HuH-7.5 (cell line): ENCODE data around the gene TNFAIP2.

ENCODE experiments used
- DNase-seq: peaks from one replicate; pipeline ENCODE4 v3.0.0; 2011; ENCODE audit warnings: low spot score

Gene TNFAIP2

GRCh38 chr14:103093856-103094405 lies 29.3 kb upstream of the TNFAIP2 start:
- DNase-seq = no peak

- DNase-seq = no peak
These were observed 28.7 kb upstream of the TNFAIP2 start, which contains the start of gene EXOC3L4 for GRCh38 chr14:103094406-103095209. EXOC3L4 (plus strand) TSS chr14:103094725; CDS start chr14:103100220, 5,495 bp downstream.

GRCh38 chr14:103095210-103095778 lies 28.0 kb upstream of the TNFAIP2 start:
- DNase-seq = no peak

- no peak for DNase-seq
These were observed 26.9 kb upstream of the TNFAIP2 start for GRCh38 chr14:103096387-103096786.

GRCh38 chr14:103097244-103097993 lies 25.8 kb upstream of the TNFAIP2 start:
- DNase-seq = no peak

GRCh38 chr14:103097994-103098957 lies 25.0 kb upstream of the TNFAIP2 start:
- DNase-seq = no peak

- DNase-seq = peak; percentile 89
These were observed 24.1 kb upstream of the TNFAIP2 start for GRCh38 chr14:103099081-103099732.

- no peak for DNase-seq
These were observed 23.5 kb upstream of the TNFAIP2 start for GRCh38 chr14:103099733-103100280.

- DNase-seq = no peak
These were observed 22.8 kb upstream of the TNFAIP2 start for GRCh38 chr14:103100281-103101121.

GRCh38 chr14:103101257-103101962 lies 21.9 kb upstream of the TNFAIP2 start:
- DNase-seq = no peak

- DNase-seq = no peak
These were observed 21.1 kb upstream of the TNFAIP2 start for GRCh38 chr14:103101963-103102688.

- no peak for DNase-seq
These were observed 20.5 kb upstream of the TNFAIP2 start for GRCh38 chr14:103102689-103103260.

- peak; percentile 98 for DNase-seq
These were observed 19.5 kb upstream of the TNFAIP2 start for GRCh38 chr14:103103461-103104388.

GRCh38 chr14:103104389-103104653 lies 18.9 kb upstream of the TNFAIP2 start:
- no peak for DNase-seq

- DNase-seq = peak; percentile 89
These were observed 18.4 kb upstream of the TNFAIP2 start for GRCh38 chr14:103104654-103105452.

- DNase-seq = no peak
These were observed 17.6 kb upstream of the TNFAIP2 start for GRCh38 chr14:103105580-103106150.
